ENCODE measurements around the gene UNC93A. TPM values are rescaled to one million over a fixed set of nuclear protein-coding genes. Genes with fewer than 3 reads are reported as not detected.
A peak's percentile ranks its signal among the peaks of the same experiment; 100 is the strongest.
"Not testable (repeated sequence)": the region's sequence is repeated elsewhere in the genome, so short reads cannot be mapped to it uniquely, and the experiment has no call there.

UNC93A gene
- total RNA-seq, 1 donor from 2014 or later: not detected

- no peak for DNase-seq (ENCODE audit: low read depth in 2 of 2)
These were observed 20.4 kb upstream of the UNC93A start for GRCh38 chr6:167270499-167271311.

GRCh38 chr6:167272151-167272550 lies 19.0 kb upstream of the UNC93A start:
- no peak for DNase-seq (ENCODE audit: low read depth in 2 of 2)

- no peak for DNase-seq (ENCODE audit: low read depth in 2 of 2)
These were observed 18.3 kb upstream of the UNC93A start for GRCh38 chr6:167272696-167273379.

- DNase-seq (ENCODE audit: low read depth in 2 of 2): no peak
These were observed 16.8 kb upstream of the UNC93A start for GRCh38 chr6:167274270-167274669.

GRCh38 chr6:167275001-167275400 lies 16.1 kb upstream of the UNC93A start:
- no peak for DNase-seq (ENCODE audit: low read depth in 2 of 2)

GRCh38 chr6:167275436-167275835 lies 15.7 kb upstream of the UNC93A start:
- no peak for DNase-seq (ENCODE audit: low read depth in 2 of 2)

- no peak for DNase-seq (ENCODE audit: low read depth in 2 of 2)
These were observed 14.2 kb upstream of the UNC93A start for GRCh38 chr6:167276772-167277533.

- not testable (repeated sequence) for DNase-seq (ENCODE audit: low read depth in 2 of 2)
These were observed 12.8 kb upstream of the UNC93A start for GRCh38 chr6:167278173-167278940.

- no peak for DNase-seq (ENCODE audit: low read depth in 2 of 2)
These were observed 11.2 kb upstream of the UNC93A start for GRCh38 chr6:167279766-167280446.

GRCh38 chr6:167280466-167280865 lies 10.6 kb upstream of the UNC93A start:
- not testable (repeated sequence) for DNase-seq (ENCODE audit: low read depth in 2 of 2)

- no peak for DNase-seq (ENCODE audit: low read depth in 2 of 2)
These were observed 8.9 kb upstream of the UNC93A start for GRCh38 chr6:167282165-167282564.

- DNase-seq (ENCODE audit: low read depth in 2 of 2): not testable (repeated sequence)
These were observed 6.5 kb upstream of the UNC93A start for GRCh38 chr6:167284565-167284964.

GRCh38 chr6:167285077-167285770 lies 5.9 kb upstream of the UNC93A start:
- no peak for DNase-seq (ENCODE audit: low read depth in 2 of 2)

GRCh38 chr6:167287513-167288048 lies 3.5 kb upstream of the UNC93A start:
- DNase-seq (ENCODE audit: low read depth in 2 of 2): no peak

GRCh38 chr6:167288591-167289225 lies 2.4 kb upstream of the UNC93A start:
- DNase-seq (ENCODE audit: low read depth in 2 of 2): peak in 1 of 2 donors; percentile 43

GRCh38 chr6:167289291-167289690 lies 1.8 kb upstream of the UNC93A start:
- not testable (repeated sequence) for DNase-seq (ENCODE audit: low read depth in 2 of 2)

GRCh38 chr6:167291623-167292300 lies 647 bp downstream of the UNC93A start:
- no peak for DNase-seq (ENCODE audit: low read depth in 2 of 2)

GRCh38 chr6:167292301-167293087 lies 1.4 kb downstream of the UNC93A start:
- no peak for DNase-seq (ENCODE audit: low read depth in 2 of 2)
